ENCODE data around the gene CLN6. TPM values are rescaled to one million over a fixed set of nuclear protein-coding genes. Genes with fewer than 3 reads are reported as not detected.
A peak's percentile ranks its signal among the peaks of the same experiment; 100 is the strongest.

CLN6 gene
- total RNA-seq, 1 experiment from 2014 or later = 71.9 TPM

GRCh38 chr15:68187559-68187958 lies 42.0 kb downstream of the CLN6 start:
- H4K91ac ChIP-seq (ENCODE audit: insufficient read length, low read depth, low read length) = no peak overlapping the region
- no peak overlapping the region for H2BK5ac ChIP-seq (ENCODE audit: insufficient read length, low read length)
- H4K8ac ChIP-seq (replicated peaks; ENCODE audit: insufficient read length, low read depth, low read length) = no peak overlapping the region
- no peaks in the 10 kb centered on the region; the same call in 1 of the 2 replicates for H3K4me1 ChIP-seq (ENCODE audit: insufficient read depth, low read length)
- Mint-ChIP-seq H3K36me3 (ENCODE audit: insufficient read depth in 1 of 3, low read depth in 3 of 3) (peaks cover 11 to 53% (median 40%) of the 10 kb centered on the region in 3 experiments; a peak in 6 of 7 replicates), H3K4me1 (peaks cover 14% of the 10 kb centered on the region in 2 experiments), H3K27ac (0 out of 7 replicates have a peak overlapping the region, but pooled peaks of 1 of the 3 experiments have one; percentile 44), H3K27me3 (ENCODE audit: low read depth) (no peaks in the 10 kb centered on the region), H3K9me3 (no peaks in the 10 kb centered on the region), H3K4me3 (no peak overlapping the region)
- no peaks in the 10 kb centered on the region for H3K23me2 ChIP-seq (ENCODE audit: insufficient read length, low read depth, low read length, poor library complexity, severe bottlenecking)
- H3K9me3 ChIP-seq (ENCODE audit: control insufficient read depth, low read depth, low read length) = no peaks in the 10 kb centered on the region
- no peak overlapping the region for H3K27ac ChIP-seq (ENCODE audit: insufficient read length, low read depth, low read length)
- no peak overlapping the region for H3K23ac ChIP-seq (ENCODE audit: insufficient read length, low read depth, low read length)
- H3K14ac ChIP-seq (ENCODE audit: insufficient read depth, low read length) = no peak overlapping the region
- H2BK20ac ChIP-seq (ENCODE audit: low read depth, low read length, poor library complexity, severe bottlenecking) = no peak overlapping the region
- no peak for TF ChIP-seq CTCF (conservative IDR thresholded peaks at IDR 0.05)
- H3K4ac ChIP-seq (ENCODE audit: low read depth, low read length) = no peak overlapping the region
- WGBS (ENCODE audit: extremely low coverage, insufficient read length, low lambda C conversion rate) = no CpG with 5 or more reads among the region's 9 CpGs
- H3K56ac ChIP-seq (ENCODE audit: insufficient read length, low read depth, low read length) = no peak overlapping the region
- H3T11ph ChIP-seq (ENCODE audit: low read length) = no peak overlapping the region
- no peak overlapping the region for H2BK120ac ChIP-seq (ENCODE audit: low read depth, low read length, poor library complexity, severe bottlenecking)
- no peak overlapping the region for H3K4me2 ChIP-seq (ENCODE audit: insufficient read depth, insufficient read length, low read length)
- H2AK5ac ChIP-seq (ENCODE audit: insufficient read length, low read length) = no peak overlapping the region
- H4K5ac ChIP-seq (ENCODE audit: insufficient read length, low read depth, low read length) = no peak overlapping the region
- H3K18ac ChIP-seq (ENCODE audit: insufficient read length, low read depth, low read length) = no peak overlapping the region
- no peak overlapping the region for H2BK15ac ChIP-seq (ENCODE audit: low read depth, low read length)
- no peaks in the 10 kb centered on the region for H3K27me3 ChIP-seq (ENCODE audit: insufficient read depth, low read length)
- no peaks in the 10 kb centered on the region for H3K79me1 ChIP-seq (ENCODE audit: insufficient read depth, low read depth, low read length, poor library complexity, severe bottlenecking)
- DNase-seq = no peak
- no peaks in the 10 kb centered on the region for H3K79me2 ChIP-seq (ENCODE audit: insufficient read depth, low read length)
- H2AFZ ChIP-seq (ENCODE audit: low read length) = no peak overlapping the region
- no peaks in the 10 kb centered on the region for H4K20me1 ChIP-seq (ENCODE audit: control insufficient read depth, insufficient read depth, insufficient read length)
- no peak overlapping the region for H2BK12ac ChIP-seq (ENCODE audit: insufficient read length, low read depth, low read length)
- H3K9ac ChIP-seq (ENCODE audit: extremely low read depth, insufficient read length, low read length) = no peak overlapping the region

Measured in H9 (cell line).